ENCODE data around the gene OSBPL2.
A peak's percentile ranks its signal among the peaks of the same experiment; 100 is the strongest.

OSBPL2 gene

GRCh38 chr20:62208061-62208794 lies 30.1 kb upstream of the OSBPL2 start:
- DNase-seq = no peak

GRCh38 chr20:62208795-62209755 lies 29.2 kb upstream of the OSBPL2 start:
- DNase-seq = no peak

- peak in 1 of 3 experiments; percentile 54 for DNase-seq
These were observed 28.3 kb upstream of the OSBPL2 start for GRCh38 chr20:62209850-62210495.

- peak in 2 of 3 experiments; percentile 94 to 98 for DNase-seq
These were observed 27.8 kb upstream of the OSBPL2 start for GRCh38 chr20:62210496-62210855.

- no peak for DNase-seq
These were observed 27.1 kb upstream of the OSBPL2 start for GRCh38 chr20:62211216-62211615.

GRCh38 chr20:62211769-62212288 lies 26.5 kb upstream of the OSBPL2 start:
- no peak for DNase-seq

GRCh38 chr20:62212299-62212698 lies 26.0 kb upstream of the OSBPL2 start:
- no peak for DNase-seq

GRCh38 chr20:62214067-62214466 lies 24.3 kb upstream of the OSBPL2 start:
- DNase-seq = peak in 1 of 3 experiments; percentile 29

GRCh38 chr20:62215020-62215990 lies 23.0 kb upstream of the OSBPL2 start:
- DNase-seq = peak in 2 of 3 experiments; percentile 36 to 59

- no peak for DNase-seq
These were observed 22.2 kb upstream of the OSBPL2 start for GRCh38 chr20:62215991-62216635.

- DNase-seq = no peak
These were observed 21.4 kb upstream of the OSBPL2 start for GRCh38 chr20:62216636-62217566.

- DNase-seq = no peak
These were observed 20.2 kb upstream of the OSBPL2 start for GRCh38 chr20:62217913-62218773.

GRCh38 chr20:62219101-62219991 lies 19.0 kb upstream of the OSBPL2 start:
- peak; percentile 77 to 85 (median 85) for DNase-seq

GRCh38 chr20:62219992-62220665 lies 18.2 kb upstream of the OSBPL2 start, which contains the start of gene HRH3:
Gene HRH3, minus strand, starts transcription at chr20:62220278. Its CDS starts 308 bp downstream, at chr20:62219970.
- peak; percentile 73 to 82 (median 78) for DNase-seq

GRCh38 chr20:62220666-62221568 lies 17.4 kb upstream of the OSBPL2 start:
- DNase-seq = peak in 2 of 3 experiments; percentile 75 to 76

- no peak for DNase-seq
These were observed 16.0 kb upstream of the OSBPL2 start for GRCh38 chr20:62222266-62222850.

All from NCI-H1417 (cell line).